ENCODE measurements around the gene THAP8.
A peak's percentile ranks its signal among the peaks of the same experiment; 100 is the strongest.

The THAP8 gene

GRCh38 chr19:36013280-36014011, 40.6 kb downstream of the THAP8 start (continued):
- TF ChIP-seq INSM2 (tag by site-specific recombination; IDR thresholded peaks at IDR 0.05) (no peak; the same call in 1 of the 2 replicates), ZNF747 (tag by site-specific recombination; IDR thresholded peaks at IDR 0.05) (no peak), RBAK (tag by site-specific recombination; IDR thresholded peaks at IDR 0.05) (no peak), ZNF335 (tag by site-specific recombination; conservative IDR thresholded peaks at IDR 0.05) (no peak), ZNF239 (tag by site-specific recombination; IDR thresholded peaks at IDR 0.05) (0 out of 2 replicates have a peak, but pooled peaks have one; percentile 30), KLF9 (tag by site-specific recombination; IDR thresholded peaks at IDR 0.05; ENCODE audit: low read depth) (no peak), ZNF571 (tag by site-specific recombination; IDR thresholded peaks at IDR 0.05) (no peak), ZNF23 (tag by site-specific recombination; IDR thresholded peaks at IDR 0.05; ENCODE audit: borderline replicate concordance) (no peak), HOXD13 (CRISPR knock-in tag; IDR thresholded peaks at IDR 0.05; ENCODE audit: borderline replicate concordance) (no peak), ZNF133 (tag by site-specific recombination; IDR thresholded peaks at IDR 0.05) (no peak), ZSCAN5A (tag by site-specific recombination; IDR thresholded peaks at IDR 0.05) (no peak), FEZF1 (tag by site-specific recombination; IDR thresholded peaks at IDR 0.05) (no peak), ZBTB49 (tag by site-specific recombination; IDR thresholded peaks at IDR 0.05; ENCODE audit: low read depth) (no peak), ZNF623 (tag by site-specific recombination; IDR thresholded peaks at IDR 0.05) (no peak), ZNF768 (tag by site-specific recombination; IDR thresholded peaks at IDR 0.05) (no peak), ZNF280D (tag by site-specific recombination; IDR thresholded peaks at IDR 0.05) (peak; percentile 34; the same call in 1 of the 2 replicates), MZF1 (tag by site-specific recombination; IDR thresholded peaks at IDR 0.05; ENCODE audit: borderline replicate concordance) (no peak), SP2 (tag by site-specific recombination; IDR thresholded peaks at IDR 0.05) (no peak), MYNN (tag by site-specific recombination; IDR thresholded peaks at IDR 0.05; ENCODE audit: borderline replicate concordance) (no peak), ZNF837 (tag by site-specific recombination; IDR thresholded peaks at IDR 0.05) (no peak), ZNF146 (tag by site-specific recombination; IDR thresholded peaks at IDR 0.05) (peak; percentile 22; the same call in 1 of the 2 replicates), ZNF792 (tag by site-specific recombination; IDR thresholded peaks at IDR 0.05) (no peak), ZNF248 (tag by site-specific recombination; IDR thresholded peaks at IDR 0.05) (no peak)
- TF ChIP-seq, protein P1, sequence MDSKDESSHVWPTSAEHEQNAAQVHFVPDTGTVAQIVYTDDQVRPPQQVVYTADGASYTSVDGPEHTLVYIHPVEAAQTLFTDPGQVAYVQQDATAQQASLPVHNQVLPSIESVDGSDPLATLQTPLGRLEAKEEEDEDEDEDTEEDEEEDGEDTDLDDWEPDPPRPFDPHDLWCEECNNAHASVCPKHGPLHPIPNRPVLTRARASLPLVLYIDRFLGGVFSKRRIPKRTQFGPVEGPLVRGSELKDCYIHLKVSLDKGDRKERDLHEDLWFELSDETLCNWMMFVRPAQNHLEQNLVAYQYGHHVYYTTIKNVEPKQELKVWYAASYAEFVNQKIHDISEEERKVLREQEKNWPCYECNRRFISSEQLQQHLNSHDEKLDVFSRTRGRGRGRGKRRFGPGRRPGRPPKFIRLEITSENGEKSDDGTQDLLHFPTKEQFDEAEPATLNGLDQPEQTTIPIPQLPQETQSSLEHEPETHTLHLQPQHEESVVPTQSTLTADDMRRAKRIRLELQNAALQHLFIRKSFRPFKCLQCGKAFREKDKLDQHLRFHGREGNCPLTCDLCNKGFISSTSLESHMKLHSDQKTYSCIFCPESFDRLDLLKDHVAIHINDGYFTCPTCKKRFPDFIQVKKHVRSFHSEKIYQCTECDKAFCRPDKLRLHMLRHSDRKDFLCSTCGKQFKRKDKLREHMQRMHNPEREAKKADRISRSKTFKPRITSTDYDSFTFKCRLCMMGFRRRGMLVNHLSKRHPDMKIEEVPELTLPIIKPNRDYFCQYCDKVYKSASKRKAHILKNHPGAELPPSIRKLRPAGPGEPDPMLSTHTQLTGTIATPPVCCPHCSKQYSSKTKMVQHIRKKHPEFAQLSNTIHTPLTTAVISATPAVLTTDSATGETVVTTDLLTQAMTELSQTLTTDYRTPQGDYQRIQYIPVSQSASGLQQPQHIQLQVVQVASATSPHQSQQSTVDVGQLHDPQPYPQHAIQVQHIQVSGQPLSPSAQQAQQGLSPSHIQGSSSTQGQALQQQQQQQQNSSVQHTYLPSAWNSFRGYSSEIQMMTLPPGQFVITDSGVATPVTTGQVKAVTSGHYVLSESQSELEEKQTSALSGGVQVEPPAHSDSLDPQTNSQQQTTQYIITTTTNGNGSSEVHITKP (tag by site-specific recombination; IDR thresholded peaks at IDR 0.05) = no peak
- TF ChIP-seq, protein P2, sequence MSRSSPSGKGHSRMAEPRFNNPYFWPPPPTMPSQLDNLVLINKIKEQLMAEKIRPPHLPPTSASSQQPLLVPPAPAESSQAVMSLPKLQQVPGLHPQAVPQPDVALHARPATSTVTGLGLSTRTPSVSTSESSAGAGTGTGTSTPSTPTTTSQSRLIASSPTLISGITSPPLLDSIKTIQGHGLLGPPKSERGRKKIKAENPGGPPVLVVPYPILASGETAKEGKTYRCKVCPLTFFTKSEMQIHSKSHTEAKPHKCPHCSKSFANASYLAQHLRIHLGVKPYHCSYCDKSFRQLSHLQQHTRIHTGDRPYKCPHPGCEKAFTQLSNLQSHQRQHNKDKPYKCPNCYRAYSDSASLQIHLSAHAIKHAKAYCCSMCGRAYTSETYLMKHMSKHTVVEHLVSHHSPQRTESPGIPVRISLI (tag by site-specific recombination; IDR thresholded peaks at IDR 0.05) = no peak

All from HEK293 (cell line).